OCI-M2 (cell line): ENCODE data around the gene GNG12.

Experiments
- DNase-seq: peaks from one replicate; lab custom pipeline; 2025; ENCODE audit not compliant: unreplicated experiment; lab: John Stamatoyannopoulos, UW

Gene GNG12

GRCh38 chr1:67788238-67788790 is 45.0 kb downstream of the GNG12 start:
- no peak for DNase-seq

GRCh38 chr1:67787746-67788145 is 45.5 kb downstream of the GNG12 start:
- DNase-seq, result no peak

GRCh38 chr1:67785847-67786753 is 47.2 kb downstream of the GNG12 start:
- DNase-seq, result no peak

GRCh38 chr1:67784545-67785186 is 48.6 kb downstream of the GNG12 start:
- DNase-seq, result no peak

GRCh38 chr1:67780637-67781036 is 52.6 kb downstream of the GNG12 start:
- DNase-seq, result no peak

GRCh38 chr1:67777440-67777839 is 55.8 kb downstream of the GNG12 start:
- no peak for DNase-seq

- no peak for DNase-seq
Measured at GRCh38 chr1:67777016-67777415, 56.3 kb downstream of the GNG12 start.

- DNase-seq, result no peak
Measured at GRCh38 chr1:67773462-67773861, 59.8 kb downstream of the GNG12 start.

GRCh38 chr1:67771749-67772148 is 61.5 kb downstream of the GNG12 start:
- DNase-seq, result no peak

- DNase-seq, result no peak
Measured at GRCh38 chr1:67771152-67771551, 62.1 kb downstream of the GNG12 start.

- DNase-seq, result no peak
Measured at GRCh38 chr1:67769633-67770256, 63.5 kb downstream of the GNG12 start.

GRCh38 chr1:67768480-67768879 is 64.8 kb downstream of the GNG12 start:
- no peak for DNase-seq

- DNase-seq, result no peak
Measured at GRCh38 chr1:67767103-67767782, 66.0 kb downstream of the GNG12 start.

- DNase-seq, result no peak
Measured at GRCh38 chr1:67766141-67766978, 66.9 kb downstream of the GNG12 start.

GRCh38 chr1:67764633-67765032 is 68.6 kb downstream of the GNG12 start:
- DNase-seq, result no peak

GRCh38 chr1:67761730-67762129 is 71.5 kb downstream of the GNG12 start:
- DNase-seq, result no peak

- DNase-seq, result no peak
Measured at GRCh38 chr1:67761091-67761490, 72.2 kb downstream of the GNG12 start.

GRCh38 chr1:67760030-67760821 is 73.0 kb downstream of the GNG12 start:
- no peak for DNase-seq

- DNase-seq, result no peak
Measured at GRCh38 chr1:67759692-67760029, 73.6 kb downstream of the GNG12 start.

GRCh38 chr1:67759066-67759465 is 74.2 kb downstream of the GNG12 start:
- DNase-seq, result no peak
